ENCODE measurements around the gene DAAM2. TPM values are rescaled to one million over a fixed set of nuclear protein-coding genes. Genes with fewer than 3 reads are reported as not detected.

The DAAM2 gene
- total RNA-seq, 2 experiments from 2014 or later, result not detected

DNA sequence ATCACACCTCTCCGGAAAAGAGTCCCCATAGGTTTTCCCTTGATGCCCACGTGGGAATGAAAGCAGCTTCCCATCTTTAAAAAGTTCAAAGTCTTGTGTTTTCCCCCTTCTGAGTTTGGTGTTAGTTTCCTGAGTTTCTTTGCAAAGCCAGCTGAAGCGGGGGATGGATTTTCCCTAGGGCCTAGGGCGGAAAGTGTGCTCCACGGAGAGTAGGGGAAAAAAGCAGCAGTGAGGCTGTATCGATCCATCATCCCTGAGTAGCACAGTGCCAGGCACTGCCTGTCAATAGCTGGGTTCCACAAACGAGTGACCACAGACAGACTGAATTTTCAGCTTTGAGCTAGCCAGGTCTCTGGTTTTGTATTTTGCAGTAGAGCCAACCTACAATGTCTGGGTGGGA lies 1.3 kb downstream of the DAAM2 start:
- Mint-ChIP-seq H3K36me3 (no peaks in the 10 kb centered on the region), H3K4me1 (ENCODE audit: low read depth) (no peaks in the 10 kb centered on the region), H3K27me3 (peaks cover 40% of the 10 kb centered on the region), H3K9me3 (no peaks in the 10 kb centered on the region), H3K4me3 (no peak overlapping the region), H3K27ac (no peak overlapping the region)
- DNase-seq, result no peak
- ChIA-PET CTCF (interaction anchor here (1.3 kb wide), 1 partner anchor 72 kb away, joined by 3 read pairs; no protein-coding TSS in a partner anchor), POLR2A (no interaction called here)
- intact Hi-C loops (cut with micrococcal nuclease), result no loop called here

DNA sequence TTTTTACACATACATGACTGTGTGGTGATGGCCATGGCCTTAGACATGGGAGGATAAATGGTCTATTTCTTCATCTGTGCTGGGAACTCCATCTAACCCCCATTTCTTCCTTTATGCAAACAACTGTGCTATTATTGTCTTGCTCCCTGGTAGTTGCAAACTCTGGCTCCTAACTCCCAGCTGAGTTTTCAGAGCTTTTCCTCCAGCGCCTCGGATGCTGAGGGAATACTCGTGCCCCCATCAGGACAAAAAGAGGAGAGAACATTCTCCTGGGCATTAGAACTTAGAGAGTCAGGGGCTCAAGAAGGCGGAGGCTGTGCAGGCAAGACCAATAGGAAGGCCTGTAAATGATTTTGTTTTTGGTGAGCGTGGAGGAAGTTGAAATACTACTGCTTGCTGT lies 2.1 kb downstream of the DAAM2 start:
- no peak overlapping the region for H3K4me3 Mint-ChIP-seq

DNA sequence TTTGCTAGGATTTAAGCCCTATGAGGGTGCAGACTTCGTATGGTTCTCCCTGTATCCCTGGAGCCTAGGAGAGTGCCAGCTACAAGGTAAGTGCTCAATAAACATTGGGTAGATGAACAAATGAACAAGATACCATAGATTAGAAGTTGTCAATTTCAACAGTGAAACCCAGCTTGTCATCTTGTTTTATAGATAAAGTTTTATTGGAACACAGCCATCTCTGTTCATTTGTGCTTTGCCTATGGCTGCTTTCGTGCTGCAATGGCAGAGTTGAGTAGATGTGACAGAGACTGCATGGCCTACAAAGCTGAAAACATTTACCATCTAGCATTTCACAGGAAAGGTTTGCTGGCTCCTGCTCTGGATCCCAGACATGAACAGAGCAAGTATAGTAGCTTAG lies 5.6 kb downstream of the DAAM2 start:
- no peak for DNase-seq
- intact Hi-C loops (cut with micrococcal nuclease), result no loop called here
- POLR2A ChIA-PET, result no interaction called here
- no peaks in the 10 kb centered on the region for H3K4me1 Mint-ChIP-seq (ENCODE audit: low read depth)
- H3K36me3 Mint-ChIP-seq, result no peaks in the 10 kb centered on the region
- CTCF ChIA-PET, result no interaction called here
- no peak overlapping the region for H3K27ac Mint-ChIP-seq
- H3K9me3 Mint-ChIP-seq, result no peaks in the 10 kb centered on the region
- no peak overlapping the region for H3K4me3 Mint-ChIP-seq
- peaks cover 26% of the 10 kb centered on the region for H3K27me3 Mint-ChIP-seq

More for the DNA sequence above, 2.1 kb downstream of the DAAM2 start:
- Mint-ChIP-seq H3K9me3 (no peaks in the 10 kb centered on the region), H3K4me1 (ENCODE audit: low read depth) (no peaks in the 10 kb centered on the region), H3K27ac (no peak overlapping the region), H3K27me3 (peaks cover 40% of the 10 kb centered on the region), H3K36me3 (no peaks in the 10 kb centered on the region)
- intact Hi-C loops (cut with micrococcal nuclease), result no loop called here
- CTCF ChIA-PET, result interaction anchor here (1.3 kb wide), 1 partner anchor 71 kb away, joined by 3 read pairs; no protein-coding TSS in a partner anchor
- DNase-seq, result no peak
- POLR2A ChIA-PET, result no interaction called here

DNA sequence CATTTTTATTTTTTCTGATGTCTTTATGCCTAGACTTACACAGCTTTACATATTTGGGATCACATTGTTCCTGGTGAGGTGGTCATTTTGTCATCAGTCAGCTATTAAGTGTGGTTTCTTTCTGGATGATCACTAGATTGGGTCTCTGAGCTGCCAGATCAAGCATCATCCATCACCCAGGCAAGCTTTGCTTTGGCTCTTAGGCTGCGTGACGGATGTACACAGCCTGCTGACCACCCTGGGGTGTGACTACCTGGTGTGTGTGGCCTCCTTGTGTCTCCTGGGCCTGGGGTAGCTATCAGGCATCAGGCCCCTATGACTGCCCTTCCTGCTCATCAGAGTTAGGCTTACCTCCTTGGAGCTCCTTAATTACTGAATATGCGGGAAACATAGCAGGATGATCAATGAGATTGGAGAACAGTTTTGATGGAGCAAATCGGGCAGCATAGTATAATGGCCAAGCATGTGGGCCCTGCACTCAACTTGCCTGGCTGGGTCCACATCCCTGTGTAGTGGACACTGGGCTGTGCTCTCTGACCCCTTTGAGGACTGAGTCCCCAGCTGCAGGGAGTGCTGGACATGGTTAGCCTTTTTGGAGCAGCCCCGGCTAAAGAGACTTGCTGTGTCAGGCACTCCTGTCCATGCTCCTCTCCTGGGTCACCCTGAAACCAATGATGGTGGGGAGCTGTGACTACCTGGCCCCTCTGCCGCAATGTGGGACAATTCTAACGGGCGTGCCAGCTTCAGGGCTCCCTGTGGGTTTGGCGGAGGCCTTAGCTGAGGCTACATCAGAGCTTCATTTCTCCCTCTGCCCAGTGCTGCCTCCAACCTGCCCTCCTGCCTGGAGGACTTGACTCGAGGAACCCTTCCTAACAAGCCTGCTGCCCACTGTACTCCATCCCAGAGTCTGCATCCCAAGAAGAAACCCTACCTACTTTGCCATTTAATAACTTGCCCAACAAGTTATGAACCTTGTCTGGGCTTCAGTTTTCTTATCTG lies 8.2 kb downstream of the DAAM2 start:
- H3K27ac Mint-ChIP-seq, result no peak overlapping the region
- H3K27me3 Mint-ChIP-seq, result peaks cover under 1% of the 10 kb centered on the region
- H3K4me3 Mint-ChIP-seq, result no peak overlapping the region
- POLR2A ChIA-PET, result no interaction called here
- CTCF ChIA-PET, result no interaction called here
- no peaks in the 10 kb centered on the region for H3K4me1 Mint-ChIP-seq (ENCODE audit: low read depth)
- intact Hi-C loops (cut with micrococcal nuclease), result no loop called here
- no peaks in the 10 kb centered on the region for H3K9me3 Mint-ChIP-seq
- no peak for DNase-seq
- H3K36me3 Mint-ChIP-seq, result no peaks in the 10 kb centered on the region

DNA sequence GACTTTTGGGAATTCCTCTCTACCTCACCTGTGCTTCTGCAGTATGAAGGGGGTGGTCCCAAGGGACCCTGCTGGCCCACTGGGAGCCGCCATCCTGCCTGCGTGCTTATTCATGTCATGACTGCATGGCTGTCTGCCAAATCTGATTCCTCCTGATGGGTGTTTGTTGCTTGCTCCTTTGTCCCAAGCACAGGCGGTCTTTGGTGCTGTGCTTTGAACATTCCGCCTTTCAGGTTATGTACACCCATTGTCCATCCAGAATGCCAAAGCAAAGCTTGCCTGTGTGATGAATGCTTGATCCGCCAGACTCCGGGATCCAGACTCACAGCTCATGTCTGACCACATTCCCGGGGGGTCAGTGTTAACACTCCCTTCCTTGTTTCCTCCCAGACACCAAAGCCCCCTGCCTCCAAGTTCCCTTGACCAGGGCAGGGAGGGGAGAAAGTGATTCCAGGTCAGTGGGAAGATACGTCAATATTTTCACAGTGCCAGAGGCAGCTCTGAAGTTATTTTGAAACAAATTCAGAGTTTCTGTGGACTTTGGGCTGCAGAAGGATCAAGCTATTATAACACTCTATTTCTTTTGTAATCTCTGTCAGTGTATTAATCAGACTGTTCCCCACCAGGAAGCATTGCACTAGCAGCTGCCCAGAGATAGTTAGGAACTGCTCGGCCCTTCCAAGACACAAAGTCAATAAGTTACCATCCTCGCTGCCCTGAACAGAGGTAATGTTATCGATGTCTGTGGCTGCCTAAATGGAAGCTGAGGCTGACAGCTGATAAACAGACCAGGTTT lies 9.5 kb downstream of the DAAM2 start:
- intact Hi-C loops (cut with micrococcal nuclease), result no loop called here
- Mint-ChIP-seq H3K4me1 (ENCODE audit: low read depth) (no peaks in the 10 kb centered on the region), H3K27ac (no peak overlapping the region), H3K4me3 (no peak overlapping the region), H3K36me3 (no peaks in the 10 kb centered on the region), H3K27me3 (peaks cover 3% of the 10 kb centered on the region), H3K9me3 (no peaks in the 10 kb centered on the region)
- ChIA-PET CTCF (no interaction called here), POLR2A (no interaction called here)
- no peak for DNase-seq

DNA sequence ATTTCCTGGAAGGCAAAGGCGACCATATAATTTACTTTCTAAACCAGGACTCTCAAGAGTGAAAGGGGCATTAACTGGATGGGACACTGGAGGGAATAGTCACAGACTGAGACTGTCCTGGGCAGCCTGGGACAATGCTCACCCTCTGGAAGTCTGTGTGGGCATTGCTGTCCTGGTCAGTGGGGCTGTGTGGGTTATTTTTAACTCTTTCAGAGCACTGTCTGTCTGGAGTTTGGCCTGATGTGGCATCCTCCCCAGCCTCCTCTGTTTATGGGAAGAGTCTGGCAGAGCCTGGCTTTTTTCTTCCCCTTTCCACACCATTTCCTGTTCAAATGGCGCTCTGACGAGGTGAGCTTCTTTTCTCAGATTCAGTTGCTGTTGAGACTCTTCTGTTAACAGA lies 11.7 kb downstream of the DAAM2 start:
- no peaks in the 10 kb centered on the region for H3K4me1 Mint-ChIP-seq (ENCODE audit: low read depth)
- POLR2A ChIA-PET, result no interaction called here
- no peak for DNase-seq
- H3K9me3 Mint-ChIP-seq, result no peaks in the 10 kb centered on the region
- no peaks in the 10 kb centered on the region for H3K36me3 Mint-ChIP-seq
- CTCF ChIA-PET, result no interaction called here
- H3K27ac Mint-ChIP-seq, result no peak overlapping the region
- no peak overlapping the region for H3K4me3 Mint-ChIP-seq
- intact Hi-C loops (cut with micrococcal nuclease), result no loop called here
- peaks cover 6% of the 10 kb centered on the region for H3K27me3 Mint-ChIP-seq

DNA sequence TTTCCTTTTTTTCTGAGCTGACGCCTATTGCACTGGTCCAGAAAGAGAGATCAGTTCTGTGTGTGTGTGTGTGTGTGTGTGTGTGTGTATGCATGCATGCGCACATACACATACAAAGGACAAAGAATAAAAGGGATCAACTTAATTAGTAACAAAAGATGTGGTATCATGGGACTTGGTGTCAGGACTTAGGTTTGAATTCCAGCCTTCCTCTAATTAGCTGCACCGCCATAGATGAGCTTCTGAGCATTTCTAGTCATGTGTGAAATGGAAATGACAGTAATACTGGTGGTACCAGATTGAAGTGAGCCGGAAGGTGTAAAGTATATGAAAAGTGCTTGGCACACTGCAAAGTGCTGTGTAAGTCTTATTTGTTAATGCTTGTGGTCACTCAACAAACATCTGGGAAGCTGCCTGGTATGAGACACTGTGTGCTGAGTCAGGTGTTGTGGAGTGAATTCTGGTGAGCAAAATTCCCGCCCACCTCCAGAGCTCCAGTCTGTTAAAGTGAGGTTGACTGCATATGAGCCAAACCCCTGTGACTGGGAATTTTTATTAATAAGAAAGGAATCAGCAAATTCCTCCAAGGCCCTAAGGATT lies 12.4 kb downstream of the DAAM2 start:
- ChIA-PET CTCF (no interaction called here), POLR2A (no interaction called here)
- H3K4me1 Mint-ChIP-seq (ENCODE audit: low read depth), result no peaks in the 10 kb centered on the region
- H3K4me3 Mint-ChIP-seq, result no peak overlapping the region
- H3K9me3 Mint-ChIP-seq, result no peaks in the 10 kb centered on the region
- H3K36me3 Mint-ChIP-seq, result no peaks in the 10 kb centered on the region
- peaks cover 6% of the 10 kb centered on the region for H3K27me3 Mint-ChIP-seq
- intact Hi-C loops (cut with micrococcal nuclease), result no loop called here
- no peak for DNase-seq
- H3K27ac Mint-ChIP-seq, result no peak overlapping the region

DNA sequence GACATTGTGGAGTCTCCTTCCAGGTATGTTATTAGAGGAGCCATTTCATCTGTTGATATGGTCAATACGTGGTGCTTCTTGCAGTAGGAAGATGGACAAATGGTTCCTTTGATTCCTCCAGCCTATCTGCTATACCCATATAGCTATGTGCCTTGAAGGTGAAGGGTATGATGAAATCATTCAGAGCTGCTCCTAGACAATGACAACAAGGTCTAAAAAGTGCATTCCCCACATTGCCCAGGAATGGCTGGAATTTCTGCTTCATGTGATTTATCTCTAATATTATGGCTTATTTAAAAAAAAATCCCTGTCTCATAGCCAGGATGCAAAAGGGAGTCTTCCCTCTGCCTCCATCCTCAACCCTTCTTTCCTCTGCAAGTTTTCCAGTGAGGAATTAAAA lies 14.1 kb downstream of the DAAM2 start:
- H3K36me3 Mint-ChIP-seq, result no peaks in the 10 kb centered on the region
- no peaks in the 10 kb centered on the region for H3K4me1 Mint-ChIP-seq (ENCODE audit: low read depth)
- no peak for DNase-seq
- ChIA-PET CTCF (no interaction called here), POLR2A (no interaction called here)
- intact Hi-C loops (cut with micrococcal nuclease), result no loop called here
- peaks cover 6% of the 10 kb centered on the region for H3K27me3 Mint-ChIP-seq
- no peak overlapping the region for H3K4me3 Mint-ChIP-seq
- H3K9me3 Mint-ChIP-seq, result no peaks in the 10 kb centered on the region
- H3K27ac Mint-ChIP-seq, result no peak overlapping the region

DNA sequence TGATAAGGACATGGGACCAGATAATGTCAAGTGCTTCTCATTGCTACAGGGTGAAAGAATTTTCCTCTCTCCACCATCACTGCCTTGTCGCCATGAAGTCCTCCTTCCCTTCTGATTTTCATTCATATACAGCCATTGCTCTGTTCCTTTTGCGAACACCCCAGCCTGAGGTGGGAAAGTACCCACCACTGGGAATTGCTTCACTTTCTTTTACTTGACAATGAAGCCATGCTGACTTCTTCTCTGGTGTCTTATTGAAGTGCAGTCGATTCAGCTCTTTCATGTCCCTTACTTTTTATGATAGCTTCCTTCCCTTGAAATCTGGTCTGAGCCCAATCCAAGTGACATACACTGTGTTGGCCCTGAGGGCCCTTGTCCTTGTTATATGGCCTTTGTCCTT lies 16.2 kb downstream of the DAAM2 start:
- Mint-ChIP-seq H3K27me3 (peaks cover 10% of the 10 kb centered on the region), H3K27ac (no peak overlapping the region), H3K4me3 (no peak overlapping the region), H3K4me1 (ENCODE audit: low read depth) (no peaks in the 10 kb centered on the region), H3K36me3 (no peaks in the 10 kb centered on the region), H3K9me3 (no peaks in the 10 kb centered on the region)
- ChIA-PET CTCF (no interaction called here), POLR2A (no interaction called here)
- DNase-seq, result no peak
- intact Hi-C loops (cut with micrococcal nuclease), result no loop called here

DNA sequence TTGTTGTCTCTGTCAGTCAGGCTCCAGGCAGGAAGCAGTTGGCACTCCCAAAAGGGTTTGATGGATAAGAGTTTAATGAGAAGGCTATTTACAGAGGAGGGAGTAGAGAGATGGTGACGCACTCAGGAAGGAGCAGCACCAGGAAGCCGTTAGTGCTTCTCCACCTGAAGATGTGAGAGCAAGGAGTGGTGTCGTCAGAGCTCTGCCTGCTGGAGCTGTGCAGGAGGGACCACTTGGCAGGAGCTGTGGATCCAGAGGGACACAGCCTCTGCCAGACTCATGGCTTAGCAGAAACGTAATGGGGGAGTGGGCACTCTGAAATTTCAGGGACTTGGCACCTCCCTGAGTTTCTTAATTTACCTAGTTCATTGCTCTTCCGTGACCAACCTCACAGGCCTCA lies 16.8 kb downstream of the DAAM2 start:
- Mint-ChIP-seq H3K4me3 (no peak overlapping the region), H3K27ac (no peak overlapping the region), H3K36me3 (no peaks in the 10 kb centered on the region), H3K4me1 (ENCODE audit: low read depth) (no peaks in the 10 kb centered on the region), H3K27me3 (peaks cover 12% of the 10 kb centered on the region), H3K9me3 (no peaks in the 10 kb centered on the region)
- intact Hi-C loops (cut with micrococcal nuclease), result no loop called here
- CTCF ChIA-PET, result no interaction called here
- POLR2A ChIA-PET, result no interaction called here
- no peak for DNase-seq

DNA sequence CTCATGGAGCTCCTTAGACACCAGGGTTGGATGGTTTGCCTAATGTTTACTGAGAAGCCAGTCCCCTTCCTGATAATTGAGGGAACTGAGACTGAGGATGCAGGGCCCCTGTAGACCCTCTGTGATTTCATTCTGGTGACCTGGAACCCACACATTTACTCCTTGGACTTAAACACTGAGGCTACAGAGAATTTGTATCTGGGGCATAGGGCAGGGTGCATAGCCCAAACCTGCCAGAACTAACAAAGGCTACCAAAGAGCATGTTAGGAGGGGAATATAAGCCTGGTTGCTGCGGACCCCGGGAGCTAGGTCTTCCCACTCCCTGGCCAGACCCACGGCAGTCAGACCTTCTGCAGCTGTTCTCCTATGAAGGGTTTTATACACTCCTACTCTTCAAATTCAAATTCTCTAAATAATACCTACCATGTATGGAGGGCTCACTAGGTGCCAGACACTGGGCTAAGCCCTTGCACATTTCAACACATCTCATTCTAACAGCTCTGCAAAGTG lies 19.7 kb downstream of the DAAM2 start:
- Mint-ChIP-seq H3K4me3 (no peak overlapping the region), H3K36me3 (no peaks in the 10 kb centered on the region), H3K27ac (no peak overlapping the region), H3K9me3 (no peaks in the 10 kb centered on the region), H3K4me1 (ENCODE audit: low read depth) (no peaks in the 10 kb centered on the region), H3K27me3 (peaks cover 9% of the 10 kb centered on the region)
- intact Hi-C loops (cut with micrococcal nuclease), result no loop called here
- CTCF ChIA-PET, result no interaction called here
- POLR2A ChIA-PET, result no interaction called here
- no peak for DNase-seq

DNA sequence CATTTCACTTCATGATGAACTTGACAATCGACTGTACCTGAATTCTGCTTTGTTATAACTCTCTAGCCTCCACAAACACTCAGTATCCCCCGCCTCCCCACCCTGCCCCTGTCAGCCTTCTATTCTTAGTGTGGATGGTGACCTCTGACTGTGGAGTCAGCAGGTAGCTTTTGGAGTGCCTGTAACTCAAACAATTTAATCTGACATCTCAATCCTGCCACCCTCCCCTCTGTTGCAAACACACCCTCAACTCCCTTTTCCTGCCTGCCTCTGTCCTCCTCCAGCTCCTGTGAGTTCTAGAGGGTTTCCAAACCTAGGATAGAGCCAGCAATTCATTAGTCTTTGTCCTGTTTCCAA lies 20.3 kb downstream of the DAAM2 start:
- no peak overlapping the region for H3K4me3 Mint-ChIP-seq
- no peaks in the 10 kb centered on the region for H3K9me3 Mint-ChIP-seq
- no peaks in the 10 kb centered on the region for H3K4me1 Mint-ChIP-seq (ENCODE audit: low read depth)
- H3K27me3 Mint-ChIP-seq, result peaks cover 9% of the 10 kb centered on the region
- ChIA-PET CTCF (no interaction called here), POLR2A (no interaction called here)
- no peak for DNase-seq
- intact Hi-C loops (cut with micrococcal nuclease), result no loop called here
- no peaks in the 10 kb centered on the region for H3K36me3 Mint-ChIP-seq
- no peak overlapping the region for H3K27ac Mint-ChIP-seq

Measured in activated CD4-positive, alpha-beta memory T cell treated with anti-CD3 and anti-CD28 coated beads for 36 hours (primary cell).